AG04450 (cell line): ENCODE measurements around the gene KRT17. TPM values are rescaled to one million over a fixed set of nuclear protein-coding genes. Genes with fewer than 3 reads are reported as not detected.
A peak's percentile ranks its signal among the peaks of the same experiment; 100 is the strongest.

Source experiments
- CTCF ChIA-PET: fragments of 300-600, 350-600 bp; formaldehyde crosslinking; extraction: SDS; loops from one replicate; lab custom pipeline; 2022; ENCODE audit warnings: antibody characterized with exemption, inconsistent platforms; lab: Charles Lee
- POLR2A ChIA-PET: fragments of 350-600 bp; formaldehyde crosslinking; extraction: SDS; loops from one replicate; lab custom pipeline; 2021; ENCODE audit warnings: antibody characterized with exemption, inconsistent platforms; lab: Yijun Ruan, JAX
- DNase-seq: peaks from one replicate; pipeline ENCODE4 v3.0.0-alpha.2; 2011; ENCODE audit warnings: low read depth, low spot score
- H3K27ac ChIP-seq: one replicate; pipeline ENCODE4 v1.5.1; 2012; ENCODE audit warnings: low read depth, low read length, control low read depth
- H3K27me3 ChIP-seq: one replicate; pipeline ENCODE4 v1.6.0; 2012; ENCODE audit warnings: low read length; ENCODE audit not compliant: control insufficient read depth, insufficient read depth
- H3K4me3 ChIP-seq: 2 replicates; pipeline ENCODE4 v1.5.1; 2011; ENCODE audit warnings: mild to moderate bottlenecking, low read depth, low read length, control low read depth
- H3K9me3 ChIP-seq: 2 replicates; pipeline ENCODE4 v1.5.1; 2012; ENCODE audit warnings: low read length; ENCODE audit not compliant: control insufficient read depth, insufficient read depth
- polyA minus RNA-seq: library from RNA; depleted of rRNA, polyadenylated mRNA; stranded (reverse); fragments of >200 nt; gene quantifications from 2 replicates; pipeline ENCODE4 v1.2.3, GENCODE V29; 2011; rRNA and poly(A)+ RNA removed
- polyA plus RNA-seq: library from polyadenylated mRNA; depleted of rRNA; stranded (reverse); fragments of >200 nt; gene quantifications from 2 replicates; pipeline ENCODE4 v1.2.3, GENCODE V29; 2011; rRNA removed
- TF ChIP-seq, protein P1 (sequence below): IDR thresholded peaks from 2 replicates; pipeline ENCODE4 v1.5.1; 2011; ENCODE audit warnings: low read depth, low read length, control low read depth, inconsistent platforms

The KRT17 gene
- 2.8 and 4.9 TPM in 2 replicates for polyA plus RNA-seq
- polyA minus RNA-seq: 0.83 and 1.9 TPM in 2 replicates

GRCh38 chr17:41624208-41625101 is at the start of gene KRT17:
TSS of gene KRT17 (minus strand) at chr17:41624575. CDS start at chr17:41624509, 66 bp downstream.
- ChIA-PET CTCF (interaction anchor here (2.2 kb wide), 1 partner anchor 24 kb away, joined by 9 read pairs; no protein-coding TSS in a partner anchor), POLR2A (no interaction called here)
- Histone ChIP-seq H3K9me3 (no peaks in the 10 kb centered on the region), H3K27me3 (peaks cover 7% of the 10 kb centered on the region), H3K4me3 (no peak within 1 kb of the TSS), H3K27ac (no peak within 1 kb of the TSS)
- no peak for DNase-seq
- TF ChIP-seq, protein P1, sequence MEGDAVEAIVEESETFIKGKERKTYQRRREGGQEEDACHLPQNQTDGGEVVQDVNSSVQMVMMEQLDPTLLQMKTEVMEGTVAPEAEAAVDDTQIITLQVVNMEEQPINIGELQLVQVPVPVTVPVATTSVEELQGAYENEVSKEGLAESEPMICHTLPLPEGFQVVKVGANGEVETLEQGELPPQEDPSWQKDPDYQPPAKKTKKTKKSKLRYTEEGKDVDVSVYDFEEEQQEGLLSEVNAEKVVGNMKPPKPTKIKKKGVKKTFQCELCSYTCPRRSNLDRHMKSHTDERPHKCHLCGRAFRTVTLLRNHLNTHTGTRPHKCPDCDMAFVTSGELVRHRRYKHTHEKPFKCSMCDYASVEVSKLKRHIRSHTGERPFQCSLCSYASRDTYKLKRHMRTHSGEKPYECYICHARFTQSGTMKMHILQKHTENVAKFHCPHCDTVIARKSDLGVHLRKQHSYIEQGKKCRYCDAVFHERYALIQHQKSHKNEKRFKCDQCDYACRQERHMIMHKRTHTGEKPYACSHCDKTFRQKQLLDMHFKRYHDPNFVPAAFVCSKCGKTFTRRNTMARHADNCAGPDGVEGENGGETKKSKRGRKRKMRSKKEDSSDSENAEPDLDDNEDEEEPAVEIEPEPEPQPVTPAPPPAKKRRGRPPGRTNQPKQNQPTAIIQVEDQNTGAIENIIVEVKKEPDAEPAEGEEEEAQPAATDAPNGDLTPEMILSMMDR: no peak

DNA sequence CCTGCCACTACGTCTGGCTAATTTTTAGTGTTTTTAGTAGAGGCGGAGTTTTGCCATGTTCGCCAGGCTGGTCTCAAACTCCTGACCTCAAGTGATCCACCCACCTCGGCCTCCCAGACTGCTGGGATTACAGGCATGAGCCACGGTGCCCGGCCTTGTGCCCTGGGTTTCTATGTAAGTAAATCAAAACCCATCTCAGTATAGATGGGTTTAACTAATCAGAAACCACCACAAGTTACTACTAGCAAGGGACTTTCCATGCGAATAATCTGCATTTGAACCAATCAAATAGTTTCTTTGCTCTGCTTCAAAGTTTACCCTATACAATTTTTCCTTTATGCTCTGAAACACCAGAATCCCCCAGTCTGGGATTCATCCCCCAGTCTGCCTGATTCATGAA is 47.8 kb upstream of the KRT17 start:
- DNase-seq: no peak
- Histone ChIP-seq H3K9me3 (no peaks in the 10 kb centered on the region), H3K27ac (no peak overlapping the region), H3K27me3 (peaks cover 6% of the 10 kb centered on the region), H3K4me3 (no peak overlapping the region)
- TF ChIP-seq, protein P1: no peak
- ChIA-PET POLR2A (interaction anchor here (0.7 to 0.9 kb wide), 2 partner anchors 16 to 34 kb away, joined by 3 to 4 read pairs; no protein-coding TSS in a partner anchor), CTCF (no interaction called here)

GRCh38 chr17:41667280-41668041 is 43.1 kb upstream of the KRT17 start:
- Histone ChIP-seq H3K9me3 (no peaks in the 10 kb centered on the region), H3K4me3 (0 out of 2 replicates have a peak overlapping the region, but pooled peaks have one; percentile 4), H3K27ac (no peak overlapping the region), H3K27me3 (no peaks in the 10 kb centered on the region)
- no peak for DNase-seq
- POLR2A ChIA-PET: interaction anchor here (3.8 kb wide), 1 partner anchor 22 kb away, joined by 24 read pairs; the partner anchor contains the start of gene EIF1
- TF ChIP-seq, protein P1: no peak
- CTCF ChIA-PET: interaction anchor here (0.6 to 10.3 kb wide), 32 partner anchors 11 to 1148 kb away, joined by 3 to 285 read pairs (median 3); no protein-coding TSS in a partner anchor

- H3K27ac ChIP-seq: peak overlapping the region; percentile 85
- H3K27me3 ChIP-seq: no peaks in the 10 kb centered on the region
- CTCF ChIA-PET: interaction anchor here (0.6 to 10.3 kb wide), 43 partner anchors 10 to 1148 kb away, joined by 3 to 285 read pairs (median 4); no protein-coding TSS in a partner anchor
- H3K9me3 ChIP-seq: no peaks in the 10 kb centered on the region
- no peak for DNase-seq
- H3K4me3 ChIP-seq: peak overlapping the region; percentile 55
- TF ChIP-seq, protein P1: peak; percentile 92
- POLR2A ChIA-PET: interaction anchor here (3.8 kb wide), 1 partner anchor 22 kb away, joined by 24 read pairs; the partner anchor contains the start of gene EIF1
Measured at GRCh38 chr17:41666708-41667279, 42.4 kb upstream of the KRT17 start.
